HCT116 (cell line): ENCODE measurements around the gene EIF3K. TPM values are rescaled to one million over a fixed set of nuclear protein-coding genes. Genes with fewer than 3 reads are reported as not detected.

Experiments used
- ATAC-seq: fragments of 200-7000 bp; cut with Tn5 transposase; 2 replicates; pipeline ENCODE4 v1.9.1; 2020; ENCODE audit warnings: mild to moderate bottlenecking, moderate library complexity
- BruUV-seq: library from RNA; stranded (reverse); fragments of 400-500 nt; replicated peaks from 2 replicates; lab custom pipeline; 2021; lab: Mats Ljungman, UMichigan
- CTCF ChIA-PET: fragments of 300-600 bp; sonication (Branson Sonifier 250); formaldehyde crosslinking; loops from one replicate; lab custom pipeline; 2021; ENCODE audit warnings: antibody characterized with exemption; lab: Charles Lee
- POLR2A ChIA-PET: fragments of 300-600, 350-600 bp; sonication (Branson Sonifier 250); formaldehyde crosslinking; loops from one replicate; lab custom pipeline; 2021; ENCODE audit warnings: antibody characterized with exemption; lab: Charles Lee
- RAD21 ChIA-PET, 2 experiments: fragments of 300-600 bp; sonication (Branson Sonifier 250); formaldehyde crosslinking; loops; one replicate each; lab custom pipeline; 2023; ENCODE audit warnings: low total read pairs in 2 of 2; ENCODE audit not compliant: uncharacterized antibody in 2 of 2, unreplicated experiment in 2 of 2, low non-redundant PET in 1 of 2; lab: Charles Lee
- DNase-seq: peaks from one replicate; pipeline ENCODE4 v3.0.0-alpha.2; 2010; ENCODE audit warnings: low read depth, low spot score
- H2AFZ ChIP-seq: fragments of 200-600 bp; shearing (Covaris generic), sonication (generic); 2 replicates; pipeline ENCODE4 v1.6.1; 2017; ENCODE audit warnings: low read depth, mixed run types, mixed read lengths, antibody characterized with exemption, low read length; ENCODE audit not compliant: poor library complexity, severe bottlenecking
- H3K27ac ChIP-seq: 2 replicates; pipeline ENCODE4 v1.5.1; 2012; ENCODE audit warnings: low read depth, low read length
- H3K27me3 ChIP-seq: fragments of 200-600 bp; sonication (generic); 2 replicates; pipeline ENCODE4 v1.6.1; 2016; ENCODE audit warnings: mixed run types, low read length, mixed read lengths; ENCODE audit not compliant: insufficient read depth
- H3K36me3 ChIP-seq, 2 experiments: fragments of 200-500 bp in 1 of 2; fragments of 200-600 bp in 1 of 2; sonication (Bioruptor generic) in 1 of 2; sonication (generic) in 1 of 2; 2 replicates each; pipeline versions ENCODE4 v1.5.1 to v1.6.1; 2014 to 2016; ENCODE audit warnings: low read length in 2 of 2, inconsistent platforms in 1 of 2, mixed read lengths in 1 of 2, mixed run types in 1 of 2; ENCODE audit not compliant: insufficient read depth in 2 of 2, control insufficient read depth in 1 of 2
- H3K4me1 ChIP-seq, 2 experiments: fragments of 200-600 bp in 1 of 2; sonication (generic) in 1 of 2; 2 replicates each; pipeline versions ENCODE4 v1.5.1 to v1.6.1; 2012 to 2017; ENCODE audit warnings: low read length in 2 of 2, inconsistent platforms in 1 of 2, mild to moderate bottlenecking in 1 of 2, mixed read lengths in 1 of 2, mixed run types in 1 of 2, moderate library complexity in 1 of 2; ENCODE audit not compliant: insufficient read depth in 2 of 2, control insufficient read depth in 1 of 2
- H3K4me2 ChIP-seq: fragments of 200-600 bp; sonication (generic); 2 replicates; pipeline ENCODE4 v1.6.1; 2017; ENCODE audit warnings: mixed run types, low read length, mixed read lengths
- H3K4me3 ChIP-seq, 2 experiments: fragments of 200-600 bp in 1 of 2; sonication (generic) in 1 of 2; replicated peaks in 1 of 2; 2 replicates each; pipeline ENCODE4 v1.5.1; 2011 to 2016; ENCODE audit warnings: low read length in 2 of 2, control low read depth in 1 of 2, low read depth in 1 of 2, mild to moderate bottlenecking in 1 of 2, mixed read lengths in 1 of 2, mixed run types in 1 of 2
- H3K79me2 ChIP-seq: fragments of 200-600 bp; sonication (generic); 2 replicates; pipeline ENCODE4 v1.6.1; 2017; ENCODE audit warnings: mild to moderate bottlenecking, mixed run types, low read length, moderate library complexity, mixed read lengths; ENCODE audit not compliant: insufficient read depth
- H3K9ac ChIP-seq: fragments of 200-600 bp; sonication (generic); 2 replicates; pipeline ENCODE4 v1.6.1; 2016; ENCODE audit warnings: low read length, mixed read lengths
- H3K9me2 ChIP-seq: fragments of 200-600 bp; sonication (generic), shearing (Covaris generic); 2 replicates; pipeline ENCODE4 v1.6.1; 2017; ENCODE audit warnings: mixed run types, mild to moderate bottlenecking, moderate library complexity; ENCODE audit not compliant: insufficient read depth
- H3K9me3 ChIP-seq, 2 experiments: fragments of 200-500 bp in 1 of 2; fragments of 200-600 bp in 1 of 2; sonication (Bioruptor generic) in 1 of 2; sonication (generic) in 1 of 2; 2 replicates each; pipeline ENCODE4 v1.6.1; 2014 to 2017; ENCODE audit warnings: low read length in 2 of 2, mixed read lengths in 2 of 2, inconsistent platforms in 1 of 2, low read depth in 1 of 2, mild to moderate bottlenecking in 1 of 2, mixed run types in 1 of 2, moderate library complexity in 1 of 2; ENCODE audit not compliant: control insufficient read depth in 1 of 2, insufficient read depth in 1 of 2
- H4K20me1 ChIP-seq: fragments of 200-600 bp; sonication (generic), shearing (Covaris generic); 2 replicates; pipeline ENCODE4 v1.6.1; 2017; ENCODE audit warnings: mixed run types, mild to moderate bottlenecking, moderate library complexity; ENCODE audit not compliant: insufficient read depth
- ATF3 ChIP-seq: IDR thresholded peaks from 2 replicates; pipeline ENCODE4 v1.6.1; 2012
- CTCF ChIP-seq, 3 experiments: fragments of 200-600 bp in 1 of 3; sonication (generic) in 1 of 3; IDR thresholded peaks in 2 of 3; conservative IDR thresholded peaks in 1 of 3; 2 replicates each; pipeline ENCODE4 v1.5.1; 2012 to 2017; ENCODE audit warnings: low read depth in 2 of 3, low read length in 2 of 3, antibody characterized with exemption in 1 of 3, borderline replicate concordance in 1 of 3, control low read depth in 1 of 3, mild to moderate bottlenecking in 1 of 3, mixed read lengths in 1 of 3, mixed run types in 1 of 3, moderate library complexity in 1 of 3; ENCODE audit not compliant: insufficient read depth in 1 of 3
- EGR1 ChIP-seq: IDR thresholded peaks from 2 replicates; pipeline ENCODE4 v1.6.1; 2012; ENCODE audit warnings: low read depth
- ELF1 ChIP-seq: IDR thresholded peaks from 2 replicates; pipeline ENCODE4 v1.6.1; 2012; ENCODE audit warnings: low read depth, borderline replicate concordance
- JUND ChIP-seq: IDR thresholded peaks from 2 replicates; pipeline ENCODE4 v1.6.1; 2012
- POLR2A ChIP-seq: IDR thresholded peaks from 2 replicates; pipeline ENCODE4 v1.7.0; 2011; ENCODE audit warnings: borderline replicate concordance; ENCODE audit not compliant: insufficient read depth, insufficient read length; ENCODE audit errors: extremely low read depth
- POLR2AphosphoS5 ChIP-seq: IDR thresholded peaks from 2 replicates; pipeline ENCODE4 v1.6.1; 2011; ENCODE audit warnings: mild to moderate bottlenecking, low read depth, low read length, moderate library complexity
- RAD21 ChIP-seq: IDR thresholded peaks from 2 replicates; pipeline ENCODE4 v1.6.1; 2012; ENCODE audit warnings: low read depth, mild to moderate bottlenecking
- SIN3A ChIP-seq: IDR thresholded peaks from 2 replicates; pipeline ENCODE4 v1.6.1; 2012; ENCODE audit warnings: low read depth
- SP1 ChIP-seq: IDR thresholded peaks from 2 replicates; pipeline ENCODE4 v1.6.1; 2012; ENCODE audit warnings: low read depth
- SRF ChIP-seq: IDR thresholded peaks from 2 replicates; pipeline ENCODE4 v1.6.1; 2012; ENCODE audit warnings: low read depth
- TCF7L2 ChIP-seq: IDR thresholded peaks from 2 replicates; pipeline ENCODE4 v1.7.0; 2011; ENCODE audit warnings: borderline replicate concordance, inconsistent platforms; ENCODE audit not compliant: insufficient read depth, insufficient read length; ENCODE audit errors: extremely low read depth
- YY1 ChIP-seq: IDR thresholded peaks from 2 replicates; pipeline ENCODE4 v1.6.1; 2011; ENCODE audit warnings: low read length, low read depth, moderate library complexity, mild to moderate bottlenecking; ENCODE audit not compliant: insufficient replicate concordance; ENCODE audit errors: extremely low read depth
- ZFX ChIP-seq: fragments of 450-650 bp; IDR thresholded peaks from 2 replicates; pipeline ENCODE4 v1.6.1; 2017
- ZNF274 ChIP-seq: fragments of 200-500 bp; sonication (Bioruptor generic); IDR thresholded peaks from 2 replicates; pipeline ENCODE4 v1.6.1; 2014; ENCODE audit warnings: mild to moderate bottlenecking, low read depth, low read length, inconsistent platforms
- intact Hi-C: fragments of 100-400 bp; cut with micrococcal nuclease; formaldehyde crosslinking; loops from 2 replicates; pipeline ENCODE4 v1.10.0; 2022
- total RNA-seq: library from RNA; stranded (reverse); gene quantifications from one replicate; pipeline ENCODE4 v1.2.1, GENCODE V29; 2021; ENCODE audit not compliant: unreplicated experiment

The EIF3K gene
- total RNA-seq, 1 experiment from 2014 or later = 313 TPM

- H3K79me2 ChIP-seq = peaks cover 11% of the 10 kb centered on the region; the same call in 1 of the 2 replicates
- DNase-seq (no peak), ATAC-seq (no peak)
- H3K27ac ChIP-seq = no peak overlapping the region
- H3K27me3 ChIP-seq = no peaks in the 10 kb centered on the region
- H3K9me2 ChIP-seq = no peaks in the 10 kb centered on the region
- peaks cover 19 to 64% of the 10 kb centered on the region in 2 experiments for H3K4me1 ChIP-seq
- no peak overlapping the region for H3K4me3 ChIP-seq
- H2AFZ ChIP-seq = no peak overlapping the region
- no peak for TF ChIP-seq ZFX
- no peak for TF ChIP-seq RAD21
- no peak for TF ChIP-seq SP1
- no peak for TF ChIP-seq EGR1
- no peak for TF ChIP-seq SIN3A
- intact Hi-C loops = loop anchor here (5.0 to 10.0 kb wide), 2 partner anchors 125 to 293 kb away; partner anchors contain the start of genes MRPS12 and SARS2
- H3K9me3 ChIP-seq = no peaks in the 10 kb centered on the region
- ChIA-PET CTCF (interaction anchor here (0.8 to 1.6 kb wide), 2 partner anchors 237 to 291 kb away, joined by 3 to 5 read pairs; partner anchors contain the start of genes FAM98C, MRPS12 and SARS2), RAD21 (no interaction called here), POLR2A (interaction anchor here (2.3 kb wide), 1 partner anchor 8 kb away, joined by 8 read pairs; the partner anchor contains the start of gene ACTN4)
- H4K20me1 ChIP-seq = no peaks in the 10 kb centered on the region
- no peak overlapping the region for H3K4me2 ChIP-seq
- peaks cover 11 to 16% of the 10 kb centered on the region in 2 experiments; a peak in 3 of 4 replicates for H3K36me3 ChIP-seq
- no TSS peak for BruUV-seq
- no peak overlapping the region for H3K9ac ChIP-seq
These were observed 20.7 kb downstream of the EIF3K start for GRCh38 chr19:38639679-38640078.

GRCh38 chr19:38640368-38640767 lies 21.4 kb downstream of the EIF3K start:
- Histone ChIP-seq H3K9ac (no peak overlapping the region), H3K79me2 (peaks cover 4% of the 10 kb centered on the region; the same call in 1 of the 2 replicates), H3K4me2 (no peak overlapping the region), H3K27me3 (no peaks in the 10 kb centered on the region), H2AFZ (no peak overlapping the region), H3K4me3 (no peak overlapping the region), H3K27ac (no peak overlapping the region), H3K4me1 (peaks cover 23 to 61% of the 10 kb centered on the region in 2 experiments), H3K9me3 (no peaks in the 10 kb centered on the region), H3K9me2 (no peaks in the 10 kb centered on the region), H3K36me3 (peaks cover 8 to 10% of the 10 kb centered on the region in 2 experiments; a peak in 3 of 4 replicates), H4K20me1 (no peaks in the 10 kb centered on the region)
- ChIA-PET CTCF (interaction anchor here (1.6 kb wide), 1 partner anchor 237 kb away, joined by 5 read pairs; the partner anchor contains the start of gene FAM98C), POLR2A (interaction anchor here (1.2 kb wide), 1 partner anchor 9 kb away, joined by 3 read pairs; no protein-coding TSS in a partner anchor), RAD21 (no interaction called here)
- DNase-seq (no peak), ATAC-seq (no peak)
- intact Hi-C loops = no loop called here
- BruUV-seq = no TSS peak
- TF ChIP-seq POLR2A (no peak), RAD21 (no peak), TCF7L2 (no peak), SIN3A (no peak), ELF1 (no peak), ZNF274 (no peak), SRF (no peak), SP1 (no peak), ATF3 (no peak), YY1 (no peak), ZFX (no peak), CTCF (IDR thresholded peaks at IDR 0.05 in 2 of 3, conservative IDR thresholded peaks at IDR 0.05 in 1 of 3; ENCODE audit: borderline replicate concordance in 1 of 3, insufficient read depth in 1 of 3, low read depth in 2 of 3, low read length in 2 of 3) (no peak), JUND (no peak), POLR2AphosphoS5 (no peak)
